Smooth muscle cell (in vitro differentiated cells): Measurements from ENCODE around the gene CNOT6L. TPM values are rescaled to one million over a fixed set of nuclear protein-coding genes. Genes with fewer than 3 reads are reported as not detected.

ENCODE experiments used
- DNase-seq: peaks from one replicate; lab custom pipeline; 2025; ENCODE audit not compliant: unreplicated experiment; lab: John Stamatoyannopoulos, UW
- H2AFZ ChIP-seq: fragments of 200-600 bp; sonication (generic); 2 replicates; pipeline ENCODE4 v1.6.0; 2016; ENCODE audit warnings: antibody characterized with exemption, low read depth, mild to moderate bottlenecking
- H3F3A ChIP-seq: fragments of 200-600 bp; sonication (generic); 2 replicates; pipeline ENCODE4 v1.6.0; 2017; ENCODE audit warnings: antibody characterized with exemption, low read depth
- H3K27ac ChIP-seq: fragments of 200-600 bp; sonication (generic); 2 replicates; pipeline ENCODE4 v1.5.1; 2016; ENCODE audit warnings: low read depth, mild to moderate bottlenecking
- H3K27me3 ChIP-seq: fragments of 200-600 bp; sonication (generic); 2 replicates; pipeline ENCODE4 v1.6.1; 2016; ENCODE audit warnings: low read depth, mild to moderate bottlenecking
- H3K36me3 ChIP-seq: fragments of 200-600 bp; sonication (generic); 2 replicates; pipeline ENCODE4 v1.5.1; 2016; ENCODE audit warnings: low read depth
- H3K4me1 ChIP-seq: fragments of 200-600 bp; sonication (generic); 2 replicates; pipeline ENCODE4 v1.5.1; 2016; ENCODE audit warnings: low read depth
- H3K4me2 ChIP-seq: fragments of 200-600 bp; sonication (generic); 2 replicates; pipeline ENCODE4 v1.6.0; 2016; ENCODE audit warnings: mild to moderate bottlenecking
- H3K4me3 ChIP-seq: fragments of 200-600 bp; sonication (generic); 2 replicates; pipeline ENCODE4 v1.5.1; 2016; ENCODE audit warnings: mild to moderate bottlenecking
- H3K79me2 ChIP-seq: fragments of 200-600 bp; sonication (generic); 2 replicates; pipeline ENCODE4 v1.6.0; 2016; ENCODE audit warnings: low read depth, mild to moderate bottlenecking
- H3K9ac ChIP-seq: fragments of 200-600 bp; sonication (generic); 2 replicates; pipeline ENCODE4 v1.6.0; 2016; ENCODE audit warnings: low read depth
- H3K9me3 ChIP-seq: fragments of 200-600 bp; sonication (generic); replicated peaks from 2 replicates; pipeline ENCODE4 v1.5.1; 2016; ENCODE audit warnings: low read depth
- H4K20me1 ChIP-seq: fragments of 200-600 bp; sonication (generic); 2 replicates; pipeline ENCODE4 v1.6.0; 2016; ENCODE audit warnings: low read depth
- CTCF ChIP-seq: fragments of 200-600 bp; sonication (generic); IDR thresholded peaks from 2 replicates; pipeline ENCODE4 v1.5.1; 2017; ENCODE audit warnings: borderline replicate concordance, mild to moderate bottlenecking, antibody characterized with exemption; ENCODE audit not compliant: insufficient read depth, poor library complexity, severe bottlenecking
- WGBS: methylation state at CpG from one replicate; pipeline ENCODE4 v1.1.7; 2016; ENCODE audit warnings: low lambda C conversion rate; 5-methylcytosine and 5-hydroxymethylcytosine counted together
- polyA plus RNA-seq: library from polyadenylated mRNA; unstranded; fragments of >200 nt; fragmentation: Nextera tagmentation; extraction: Ambion mirVana; gene quantifications from 2 replicates; pipeline ENCODE4 v1.2.1, GENCODE V29; 2016
- total RNA-seq: library from RNA; depleted of rRNA; stranded (reverse); fragments of >200 nt; gene quantifications from 2 replicates; pipeline ENCODE4 v1.2.3, GENCODE V29; 2014

CNOT6L gene
- total and polyA plus RNA-seq, 2 experiments from 2014 or later, result 4.8 to 22.2 TPM

GRCh38 chr4:77820649-77821561 is 1.7 kb upstream of the CNOT6L start:
- H3K36me3 ChIP-seq, result no peaks in the 10 kb centered on the region
- H4K20me1 ChIP-seq, result peaks cover 26% of the 10 kb centered on the region
- 39% methylated on average over 14 of the region's 14 CpGs for WGBS
- peaks cover 23% of the 10 kb centered on the region for H3F3A ChIP-seq
- H3K4me3 ChIP-seq, result peak overlapping the region; percentile 96
- H3K27ac ChIP-seq, result peak overlapping the region; percentile 87
- no peaks in the 10 kb centered on the region for H3K9me3 ChIP-seq
- H3K9ac ChIP-seq, result peak overlapping the region; percentile 81
- peaks cover 21% of the 10 kb centered on the region for H3K79me2 ChIP-seq
- H3K4me1 ChIP-seq, result peaks cover 5% of the 10 kb centered on the region
- no peak for TF ChIP-seq CTCF
- DNase-seq, result no peak
- H3K4me2 ChIP-seq, result peak overlapping the region; percentile 97
- H2AFZ ChIP-seq, result peak overlapping the region; percentile 84
- peaks cover 9% of the 10 kb centered on the region for H3K27me3 ChIP-seq

GRCh38 chr4:77819843-77820648 is 878 bp upstream of the CNOT6L start:
- Histone ChIP-seq H3K36me3 (no peaks in the 10 kb centered on the region), H4K20me1 (peaks cover 34% of the 10 kb centered on the region), H3K9me3 (no peaks in the 10 kb centered on the region), H3K27me3 (peaks cover under 1% of the 10 kb centered on the region), H3K4me1 (peaks cover 5% of the 10 kb centered on the region), H3K4me2 (peak overlapping the region; percentile 97), H3K4me3 (peak overlapping the region; percentile 96), H2AFZ (peak overlapping the region; percentile 84), H3K9ac (peak overlapping the region; percentile 81), H3F3A (peaks cover 23% of the 10 kb centered on the region), H3K27ac (peak overlapping the region; percentile 87), H3K79me2 (peaks cover 30% of the 10 kb centered on the region)
- DNase-seq, result peak; percentile 61
- under 1% methylated on average over 61 of the region's 81 CpGs for WGBS
- no peak for TF ChIP-seq CTCF

- peak; percentile 52 for DNase-seq
- H3K9ac ChIP-seq, result peak overlapping the region; percentile 89
- peaks cover 5% of the 10 kb centered on the region for H3K4me1 ChIP-seq
- peak overlapping the region; percentile 87 for H3K27ac ChIP-seq
- 0% methylated on average over 33 of the region's 66 CpGs for WGBS
- peaks cover 41% of the 10 kb centered on the region for H4K20me1 ChIP-seq
- peak overlapping the region; percentile 96 for H3K4me3 ChIP-seq
- no peaks in the 10 kb centered on the region for H3K27me3 ChIP-seq
- peaks cover 23% of the 10 kb centered on the region for H3F3A ChIP-seq
- peak overlapping the region; percentile 84 for H2AFZ ChIP-seq
- TF ChIP-seq CTCF, result no peak
- peaks cover 36% of the 10 kb centered on the region for H3K79me2 ChIP-seq
- no peaks in the 10 kb centered on the region for H3K36me3 ChIP-seq
- peak overlapping the region; percentile 97 for H3K4me2 ChIP-seq
- H3K9me3 ChIP-seq, result no peaks in the 10 kb centered on the region
These were observed 255 bp upstream of the CNOT6L start for GRCh38 chr4:77819404-77819842.
